Cerebellar cortex (tissue), 1 donor: ENCODE results near the gene UBXN6.
A peak's percentile ranks its signal among the peaks of the same experiment; 100 is the strongest.

Experiments
- DNase-seq: peaks from one replicate; pipeline ENCODE4 v3.0.0-alpha.2; 2015; ENCODE audit warnings: low spot score

Gene UBXN6

DNA sequence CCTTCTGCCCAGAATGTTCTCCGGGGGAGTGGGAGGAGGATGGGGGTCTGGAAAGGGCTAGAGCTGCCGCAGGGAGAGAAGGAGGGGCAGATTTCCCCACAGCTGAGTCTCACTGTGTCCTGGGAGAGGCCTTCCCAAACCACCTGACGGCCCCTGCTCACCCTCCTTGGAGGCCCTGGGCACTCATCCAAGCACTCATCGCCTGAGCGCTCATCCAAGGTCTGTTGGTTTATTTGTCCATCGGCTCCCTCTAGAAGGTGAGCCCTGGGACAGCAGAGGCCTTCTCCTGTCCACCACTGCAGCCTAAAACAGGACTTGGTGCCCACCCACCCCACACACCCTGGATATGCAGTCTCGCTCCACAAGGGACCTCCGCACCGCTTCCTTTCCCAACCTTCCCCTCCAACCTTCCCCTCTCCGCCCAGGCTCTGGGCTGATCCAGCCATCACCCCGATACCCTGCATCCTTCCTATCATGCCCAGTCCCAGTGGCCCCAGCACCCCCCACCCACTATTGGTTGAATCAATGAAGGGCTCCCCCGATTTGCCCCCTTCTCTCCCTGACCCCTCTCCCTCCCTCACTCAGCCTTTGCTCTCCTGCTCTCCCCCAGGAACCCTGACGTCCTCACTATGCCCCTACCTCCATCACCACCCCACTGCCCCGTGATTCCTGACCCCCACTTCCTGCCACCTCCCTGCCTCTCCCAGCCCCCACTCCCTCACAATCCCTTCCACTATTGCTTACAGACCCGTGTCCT, 1.7 kb downstream of the UBXN6 start:
- peak; percentile 94 for DNase-seq

DNA sequence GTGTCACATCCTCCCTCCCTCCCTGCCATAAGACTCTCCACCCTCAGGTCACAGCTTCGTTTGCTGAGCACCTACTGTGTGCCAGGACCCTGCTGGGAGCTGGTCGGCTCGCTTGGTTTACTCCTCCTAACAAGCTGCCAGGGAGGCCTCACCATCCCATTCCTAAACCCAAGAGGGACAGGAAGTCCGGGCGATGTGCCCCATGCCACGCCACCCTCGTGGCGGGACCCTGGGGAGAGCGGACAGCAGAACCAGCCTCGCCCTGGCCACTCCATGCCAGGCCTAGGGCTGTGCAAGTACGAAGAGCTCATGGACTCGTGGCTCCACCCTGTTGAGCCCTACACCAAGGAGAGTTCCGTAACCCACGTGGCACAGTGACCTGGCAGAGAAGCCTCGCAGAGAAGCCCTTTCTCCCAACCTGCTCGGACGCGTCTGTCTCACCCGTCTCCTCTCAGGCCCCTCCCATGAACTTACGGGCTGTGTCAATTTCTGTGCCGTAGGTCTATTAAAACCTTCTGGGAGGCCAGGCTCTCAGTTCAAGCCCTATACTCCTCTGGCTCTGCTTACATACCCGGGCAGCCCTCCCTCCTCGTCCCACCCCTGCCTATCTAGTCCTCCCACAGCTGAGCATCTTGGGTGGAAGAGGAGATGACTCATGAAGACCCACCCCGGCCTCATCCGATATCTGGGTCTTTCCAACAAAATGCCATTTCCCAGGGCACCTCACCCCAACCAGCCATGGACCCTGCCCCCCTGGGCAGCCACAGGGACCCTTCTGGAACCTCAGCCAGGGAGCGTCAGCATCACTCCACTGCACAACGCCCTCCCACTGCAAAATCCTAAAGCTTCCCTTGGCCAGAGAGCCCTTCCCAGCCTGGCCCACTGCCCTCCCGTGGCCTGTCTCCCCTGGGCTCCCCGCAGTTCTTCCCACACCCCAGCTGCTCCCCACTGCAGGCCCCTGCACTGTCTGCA, 2.6 kb downstream of the UBXN6 start:
- DNase-seq: peak; percentile 67

DNA sequence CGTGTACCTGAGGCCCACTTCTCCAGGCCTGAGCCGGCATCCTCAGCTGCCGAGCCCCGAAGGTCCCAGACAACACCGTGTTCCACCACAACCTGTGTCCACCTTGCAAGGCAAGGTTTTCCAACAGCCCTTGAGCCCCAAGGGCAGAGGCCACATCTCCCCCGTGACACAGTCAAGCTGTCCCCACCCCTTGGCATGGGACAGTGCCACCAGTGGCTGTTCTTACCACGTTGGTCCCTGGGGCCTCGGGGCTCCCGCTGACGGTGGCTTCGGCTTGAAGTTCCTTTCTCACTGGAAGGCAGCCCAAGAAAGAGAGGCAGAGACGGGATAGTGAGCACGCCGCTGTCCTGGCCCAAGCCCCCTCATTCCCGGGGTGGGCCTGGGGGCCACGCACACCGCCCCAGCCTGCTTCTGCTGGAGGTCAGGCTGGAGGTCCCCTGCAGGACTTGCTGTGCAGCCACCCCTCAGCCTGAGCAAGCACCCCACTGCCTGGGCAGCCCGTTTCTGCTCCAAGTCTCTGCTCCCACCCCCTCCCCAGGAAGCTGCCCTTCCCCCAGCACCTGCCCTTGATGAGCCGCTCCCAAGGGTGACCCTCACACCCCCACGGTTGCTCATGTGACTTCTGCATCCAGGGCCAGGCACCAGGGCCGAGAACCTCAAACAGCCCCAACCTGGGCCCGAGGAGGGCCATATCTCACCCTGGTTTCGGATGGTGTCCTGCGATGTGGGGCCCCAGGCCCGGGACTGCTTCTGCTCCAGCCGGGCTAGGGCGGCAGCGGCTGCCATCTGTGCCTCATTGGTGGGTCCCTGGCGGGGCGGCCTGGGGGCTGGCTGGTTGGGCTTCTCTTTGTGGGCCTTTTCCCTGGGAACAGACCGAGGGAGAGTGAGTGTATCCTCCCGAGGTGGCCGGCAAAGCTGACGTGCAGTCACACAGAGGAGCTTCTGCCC, 4.1 kb downstream of the UBXN6 start:
- no peak for DNase-seq

- peak; percentile 51 for DNase-seq
These were observed 5.2 kb downstream of the UBXN6 start for GRCh38 chr19:4452230-4452990.

- no peak for DNase-seq
These were observed 8.0 kb downstream of the UBXN6 start for GRCh38 chr19:4449639-4450028.

DNA sequence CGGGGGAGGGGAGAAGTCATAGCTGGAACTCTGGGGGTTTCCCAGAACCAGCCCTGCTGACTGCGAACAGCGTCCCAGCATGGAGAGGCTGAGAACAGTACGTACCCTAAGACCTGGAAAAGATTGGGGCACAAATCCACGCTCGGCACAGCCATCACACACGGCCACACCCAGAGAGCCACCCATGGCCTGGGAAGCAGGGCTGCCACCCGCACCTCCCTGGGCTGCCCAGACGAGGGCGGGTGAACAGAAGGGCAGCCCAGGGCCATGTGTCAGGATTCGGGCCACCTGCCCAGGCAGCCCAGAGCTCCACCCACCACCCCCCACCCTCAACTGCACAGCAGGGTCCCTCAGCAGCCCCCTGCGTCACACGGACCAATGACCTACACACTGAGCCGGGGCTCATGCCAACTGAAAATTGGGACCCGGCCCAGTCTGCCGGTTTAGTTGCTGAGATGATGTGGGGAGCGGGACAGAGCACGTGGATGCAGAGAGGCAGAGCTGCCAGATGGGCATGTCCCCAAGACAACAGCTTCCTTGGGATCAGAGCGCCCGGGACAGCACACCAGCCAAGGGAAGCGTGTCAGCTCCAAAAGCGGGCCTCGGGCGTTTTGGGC, 8.5 kb downstream of the UBXN6 start:
- peak; percentile 87 for DNase-seq

- no peak for DNase-seq
These were observed 9.2 kb downstream of the UBXN6 start for GRCh38 chr19:4448147-4448985.

GRCh38 chr19:4447327-4448146, 10.1 kb downstream of the UBXN6 start:
- DNase-seq: no peak

- no peak for DNase-seq
These were observed 10.8 kb downstream of the UBXN6 start for GRCh38 chr19:4446704-4447200.

DNA sequence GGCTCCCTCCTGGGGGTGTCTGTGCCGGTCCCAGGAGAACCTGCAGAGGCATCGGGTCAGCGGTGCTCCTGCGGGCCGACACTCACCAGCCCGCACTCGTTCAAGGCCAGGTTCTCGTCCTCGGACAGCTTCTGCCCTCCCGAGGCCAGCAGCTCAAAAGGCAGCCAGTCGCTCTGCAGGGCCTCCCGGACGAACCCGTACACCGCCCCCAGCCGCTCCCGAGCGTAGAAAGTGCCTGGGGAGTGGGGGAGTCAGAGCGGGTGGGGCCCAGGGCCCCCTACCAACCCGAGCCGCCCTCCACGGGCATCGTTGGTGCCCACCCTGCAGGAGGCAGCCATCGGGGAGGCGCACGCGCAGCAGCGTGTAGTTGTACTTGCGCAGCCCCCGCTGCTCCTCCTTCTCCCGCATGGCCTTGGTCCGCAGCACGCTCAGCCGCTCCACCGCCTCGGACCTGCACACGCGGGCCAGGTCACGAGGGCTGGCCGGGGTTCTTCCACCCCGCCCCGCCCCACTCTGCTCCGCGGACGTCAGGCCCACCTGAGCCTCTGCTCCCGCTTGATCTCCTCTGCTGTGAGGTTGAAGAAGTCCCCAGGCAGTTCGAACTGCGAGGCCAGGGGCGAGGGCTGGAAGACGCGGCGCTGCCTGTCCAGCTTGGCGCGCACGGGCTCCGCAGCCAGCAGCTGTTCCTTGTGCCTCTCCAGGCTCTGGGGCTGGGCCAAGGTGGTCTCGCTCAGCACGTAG, 11.5 kb downstream of the UBXN6 start:
- DNase-seq: no peak

GRCh38 chr19:4444765-4445741, 12.5 kb downstream of the UBXN6 start:
- no peak for DNase-seq

DNA sequence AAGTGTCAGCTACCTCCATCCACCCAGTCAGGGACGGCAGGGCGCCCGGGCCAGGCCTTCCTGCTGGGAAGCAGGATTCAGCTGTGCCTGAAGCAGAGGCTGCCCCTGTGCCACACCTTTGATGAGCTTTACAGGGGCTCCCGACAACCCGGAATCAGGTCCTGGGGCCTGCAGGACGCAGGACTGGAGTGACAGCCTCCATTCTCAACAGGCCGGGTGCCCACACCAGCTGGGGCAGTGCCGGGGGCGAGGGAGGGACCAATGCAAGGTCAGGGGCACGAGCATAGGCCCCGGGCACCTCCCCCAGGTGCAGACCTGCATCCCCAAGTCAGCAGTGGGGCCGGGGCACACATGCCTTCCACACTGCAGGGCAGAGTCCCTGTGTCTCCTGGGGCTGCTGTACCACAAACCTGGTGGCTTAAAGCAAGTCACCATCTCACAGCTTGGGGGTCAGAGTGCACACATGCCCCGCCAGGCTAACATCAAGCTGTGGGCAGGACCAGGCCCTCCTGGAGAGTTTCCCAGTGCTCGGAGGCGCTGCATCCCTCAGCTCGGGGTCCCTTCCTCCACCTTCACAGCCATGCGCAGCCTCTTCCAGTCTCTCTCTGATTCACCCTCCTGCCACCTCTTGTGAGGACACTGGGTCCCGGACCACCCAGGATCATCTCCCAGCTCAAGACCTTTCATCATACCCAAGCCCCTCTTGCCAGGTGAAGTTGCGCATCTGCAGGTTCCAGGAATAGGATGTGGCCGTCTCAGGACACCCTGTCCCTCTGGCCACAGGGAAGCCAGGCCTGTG, 13.4 kb downstream of the UBXN6 start:
- no peak for DNase-seq

DNA sequence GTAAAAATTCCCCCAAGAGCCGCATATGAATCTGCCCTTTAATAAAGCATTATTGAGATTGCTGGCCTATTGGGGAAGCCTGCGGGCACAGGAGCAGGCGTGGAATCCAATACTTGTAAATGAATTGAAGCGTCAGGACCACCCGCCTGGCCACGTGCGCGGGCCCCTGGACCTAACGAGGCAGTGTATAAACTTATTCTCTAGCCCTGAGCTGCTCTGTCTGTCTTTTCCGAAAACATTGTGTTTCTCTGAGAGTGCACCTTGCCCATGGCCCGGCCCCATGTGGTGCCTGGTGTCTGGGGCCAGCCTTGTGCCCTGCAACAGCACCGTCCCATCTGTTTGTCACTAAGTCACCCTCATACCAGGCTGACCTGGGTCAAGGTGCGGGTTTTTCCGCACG, 14.4 kb downstream of the UBXN6 start:
- DNase-seq: no peak

DNA sequence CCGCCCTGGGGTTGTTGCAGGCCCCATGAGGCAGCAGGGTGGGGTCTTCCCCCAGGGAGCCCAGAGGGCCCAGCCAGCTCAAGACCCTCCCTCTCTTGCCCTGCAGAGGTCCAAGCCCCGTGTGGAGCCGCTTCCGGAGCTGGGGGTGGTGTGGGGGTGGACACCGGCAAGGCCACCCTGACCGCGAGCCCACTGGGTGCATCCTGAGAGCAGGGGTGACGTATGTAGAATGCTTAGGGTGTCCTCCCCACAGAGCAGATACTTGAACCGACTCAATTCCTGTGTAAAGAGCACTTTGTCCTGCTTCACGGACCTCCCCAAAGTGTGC, 14.8 kb downstream of the UBXN6 start:
- no peak for DNase-seq

GRCh38 chr19:4441994-4442818, 15.4 kb downstream of the UBXN6 start:
- no peak for DNase-seq
